ENCODE measurements around the gene INHBC.

Gene INHBC

GRCh38 chr12:57388425-57388824 lies 46.2 kb upstream of the INHBC start:
- H3K4me2 ChIP-seq (ENCODE audit: low read depth, low read length, poor library complexity, severe bottlenecking) = no peak overlapping the region
- H3K27ac ChIP-seq (ENCODE audit: low read depth, low read length) = no peak overlapping the region

GRCh38 chr12:57389033-57389432 lies 45.6 kb upstream of the INHBC start:
- no peak for TF ChIP-seq CTCF (IDR thresholded peaks at IDR 0.05; ENCODE audit: insufficient read depth, low read length, poor library complexity, severe bottlenecking)
- TF ChIP-seq EZH2phosphoT487 (conservative IDR thresholded peaks at IDR 0.05; ENCODE audit: low read length) = no peak
- Histone ChIP-seq H3K9ac (ENCODE audit: low read length) (no peak overlapping the region), H3K27me3 (ENCODE audit: low read length) (no peaks in the 10 kb centered on the region), H3K9me3 (ENCODE audit: insufficient read depth, low read length) (no peaks in the 10 kb centered on the region), H3K27ac (ENCODE audit: low read depth, low read length) (no peak overlapping the region), H3K4me3 (ENCODE audit: insufficient read depth, low read length, poor library complexity, severe bottlenecking) (no peak overlapping the region), H3K4me2 (ENCODE audit: low read depth, low read length, poor library complexity, severe bottlenecking) (no peak overlapping the region), H2AFZ (ENCODE audit: low read depth, low read length, severe bottlenecking) (no peak overlapping the region), H3K36me3 (ENCODE audit: low read length) (no peaks in the 10 kb centered on the region), H4K20me1 (ENCODE audit: low read depth, low read length) (no peaks in the 10 kb centered on the region), H3K79me2 (ENCODE audit: insufficient read depth, low read length) (peaks cover 5% of the 10 kb centered on the region; the same call in 1 of the 2 replicates), H3F3A (ENCODE audit: insufficient read depth) (no peaks in the 10 kb centered on the region), H3K9me2 (replicated peaks; ENCODE audit: insufficient read depth, low read length) (no peaks in the 10 kb centered on the region)

More at GRCh38 chr12:57388425-57388824, 46.2 kb upstream of the INHBC start:
- H2AFZ ChIP-seq (ENCODE audit: low read depth, low read length, severe bottlenecking) = no peak overlapping the region
- H4K20me1 ChIP-seq (ENCODE audit: low read depth, low read length) = no peaks in the 10 kb centered on the region
- H3K9me3 ChIP-seq (ENCODE audit: insufficient read depth, low read length) = no peaks in the 10 kb centered on the region
- no peaks in the 10 kb centered on the region for H3F3A ChIP-seq (ENCODE audit: insufficient read depth)
- no peaks in the 10 kb centered on the region for H3K9me2 ChIP-seq (replicated peaks; ENCODE audit: insufficient read depth, low read length)
- no peaks in the 10 kb centered on the region for H3K36me3 ChIP-seq (ENCODE audit: low read length)
- H3K79me2 ChIP-seq (ENCODE audit: insufficient read depth, low read length) = peaks cover 5% of the 10 kb centered on the region; the same call in 1 of the 2 replicates
- TF ChIP-seq EZH2phosphoT487 (conservative IDR thresholded peaks at IDR 0.05; ENCODE audit: low read length) (no peak), CTCF (IDR thresholded peaks at IDR 0.05; ENCODE audit: insufficient read depth, low read length, poor library complexity, severe bottlenecking) (no peak)
- no peak overlapping the region for H3K9ac ChIP-seq (ENCODE audit: low read length)
- no peaks in the 10 kb centered on the region for H3K27me3 ChIP-seq (ENCODE audit: low read length)
- no peak overlapping the region for H3K4me3 ChIP-seq (ENCODE audit: insufficient read depth, low read length, poor library complexity, severe bottlenecking)

GRCh38 chr12:57390174-57390573 lies 44.4 kb upstream of the INHBC start:
- Histone ChIP-seq H3K9ac (ENCODE audit: low read length) (no peak overlapping the region), H3K27me3 (ENCODE audit: low read length) (no peaks in the 10 kb centered on the region), H4K20me1 (ENCODE audit: low read depth, low read length) (no peaks in the 10 kb centered on the region), H3K4me2 (ENCODE audit: low read depth, low read length, poor library complexity, severe bottlenecking) (no peak overlapping the region), H3K4me3 (ENCODE audit: insufficient read depth, low read length, poor library complexity, severe bottlenecking) (no peak overlapping the region), H3K36me3 (ENCODE audit: low read length) (no peaks in the 10 kb centered on the region), H3F3A (ENCODE audit: insufficient read depth) (no peaks in the 10 kb centered on the region), H3K79me2 (ENCODE audit: insufficient read depth, low read length) (peaks cover 5% of the 10 kb centered on the region; the same call in 1 of the 2 replicates), H3K27ac (ENCODE audit: low read depth, low read length) (no peak overlapping the region), H3K9me3 (ENCODE audit: insufficient read depth, low read length) (no peaks in the 10 kb centered on the region), H3K9me2 (replicated peaks; ENCODE audit: insufficient read depth, low read length) (no peaks in the 10 kb centered on the region), H2AFZ (ENCODE audit: low read depth, low read length, severe bottlenecking) (no peak overlapping the region)
- TF ChIP-seq EZH2phosphoT487 (conservative IDR thresholded peaks at IDR 0.05; ENCODE audit: low read length) = no peak
- no peak for TF ChIP-seq CTCF (IDR thresholded peaks at IDR 0.05; ENCODE audit: insufficient read depth, low read length, poor library complexity, severe bottlenecking)

Data from SU-DHL-6 (cell line).